ENCODE data around the gene CHCHD6.

DNA sequence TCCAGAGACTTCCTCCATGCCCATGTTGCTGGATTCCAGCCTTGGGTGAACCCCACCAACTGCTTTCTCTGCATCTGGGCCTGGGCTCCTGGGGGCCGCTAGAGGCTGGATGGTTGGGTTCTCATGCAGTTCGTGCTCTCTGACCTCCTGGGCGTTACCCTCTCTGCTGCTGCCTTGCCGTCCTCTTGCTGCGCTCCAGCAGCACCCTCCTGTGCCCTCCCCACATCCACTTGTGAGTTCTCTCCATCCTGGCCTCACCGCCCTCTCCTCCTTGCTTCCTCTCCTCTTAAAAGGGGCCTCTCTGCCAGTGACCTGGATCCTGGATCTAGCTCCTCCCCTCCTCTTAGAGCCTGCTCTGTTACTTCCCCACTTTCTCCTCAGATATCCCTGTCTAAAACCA lies 43.7 kb downstream of the CHCHD6 start:
- TF ChIP-seq, protein P1, sequence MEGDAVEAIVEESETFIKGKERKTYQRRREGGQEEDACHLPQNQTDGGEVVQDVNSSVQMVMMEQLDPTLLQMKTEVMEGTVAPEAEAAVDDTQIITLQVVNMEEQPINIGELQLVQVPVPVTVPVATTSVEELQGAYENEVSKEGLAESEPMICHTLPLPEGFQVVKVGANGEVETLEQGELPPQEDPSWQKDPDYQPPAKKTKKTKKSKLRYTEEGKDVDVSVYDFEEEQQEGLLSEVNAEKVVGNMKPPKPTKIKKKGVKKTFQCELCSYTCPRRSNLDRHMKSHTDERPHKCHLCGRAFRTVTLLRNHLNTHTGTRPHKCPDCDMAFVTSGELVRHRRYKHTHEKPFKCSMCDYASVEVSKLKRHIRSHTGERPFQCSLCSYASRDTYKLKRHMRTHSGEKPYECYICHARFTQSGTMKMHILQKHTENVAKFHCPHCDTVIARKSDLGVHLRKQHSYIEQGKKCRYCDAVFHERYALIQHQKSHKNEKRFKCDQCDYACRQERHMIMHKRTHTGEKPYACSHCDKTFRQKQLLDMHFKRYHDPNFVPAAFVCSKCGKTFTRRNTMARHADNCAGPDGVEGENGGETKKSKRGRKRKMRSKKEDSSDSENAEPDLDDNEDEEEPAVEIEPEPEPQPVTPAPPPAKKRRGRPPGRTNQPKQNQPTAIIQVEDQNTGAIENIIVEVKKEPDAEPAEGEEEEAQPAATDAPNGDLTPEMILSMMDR (IDR thresholded peaks at IDR 0.05): no peak
- no peak for TF ChIP-seq POLR2A (IDR thresholded peaks at IDR 0.05)
